Measurements from ENCODE around the gene RRBP1. TPM values are rescaled to one million over a fixed set of nuclear protein-coding genes. Genes with fewer than 3 reads are reported as not detected.

Gene RRBP1
- total RNA-seq, 1 experiment from 2014 or later: 83.3 TPM

DNA sequence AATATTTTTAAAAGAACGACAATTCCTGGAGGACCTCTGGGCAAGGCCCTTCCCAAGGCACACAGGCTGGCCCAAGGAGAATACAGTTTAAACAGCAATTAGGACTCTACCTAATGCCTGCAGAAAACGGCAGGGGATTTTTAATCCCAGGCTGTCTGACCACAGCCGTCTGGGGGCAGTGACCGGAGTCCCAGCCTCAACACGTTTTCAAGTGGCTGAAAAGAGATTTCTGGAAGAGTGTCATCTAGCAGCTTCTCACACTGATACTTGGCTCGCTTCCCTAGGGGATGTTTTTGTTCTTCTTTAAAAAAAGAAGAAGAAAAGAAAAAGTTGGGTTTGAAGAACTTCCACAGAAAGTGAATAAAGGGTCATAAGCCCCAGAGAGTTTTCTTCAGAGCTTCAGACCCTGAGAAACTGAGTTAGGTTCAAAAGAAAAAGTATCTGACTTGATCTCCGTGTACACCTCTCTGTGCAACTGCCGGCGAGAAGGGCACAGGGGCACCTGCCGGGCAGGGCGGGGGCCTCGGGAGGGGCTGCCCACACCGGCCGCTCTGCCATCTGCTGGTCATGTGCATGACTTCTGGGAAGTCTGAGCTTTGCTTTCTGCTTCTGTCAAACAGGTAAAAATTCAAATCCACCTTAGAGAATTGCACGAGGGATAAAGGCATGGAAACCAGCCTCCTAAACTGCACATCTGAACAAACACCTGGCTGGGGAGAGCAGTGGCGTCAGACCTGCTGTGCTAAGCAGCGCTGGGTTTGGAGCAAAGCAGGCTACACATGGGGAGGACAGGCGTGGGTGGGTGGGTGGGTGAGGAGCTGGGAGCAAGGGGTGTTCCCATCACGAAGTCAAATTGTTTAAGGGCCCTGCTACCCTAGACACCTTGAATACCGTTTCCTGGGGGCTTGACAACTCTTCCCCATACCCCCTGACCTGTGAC, 33.0 kb downstream of the RRBP1 start:
- peaks cover 11% of the 10 kb centered on the region for H3K36me3 ChIP-seq

DNA sequence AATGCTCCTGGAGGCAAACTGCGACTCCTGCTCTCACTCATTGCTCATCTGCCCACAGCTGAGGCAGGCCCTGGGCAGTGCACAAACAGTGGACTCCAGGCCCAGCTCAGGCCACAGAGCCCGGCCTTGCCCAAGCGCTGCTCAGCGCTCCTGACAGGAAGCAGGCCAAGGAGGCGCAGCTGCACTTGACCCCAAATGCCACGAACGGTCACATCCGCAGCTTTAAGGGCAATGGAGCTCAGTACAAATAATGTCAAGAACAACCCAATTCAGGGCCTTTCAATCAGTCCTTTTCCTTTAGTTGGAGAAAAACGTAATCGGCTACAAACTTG, 33.8 kb downstream of the RRBP1 start:
- no peaks in the 10 kb centered on the region for H3K27me3 ChIP-seq
- no peak for DNase-seq
- H3K36me3 ChIP-seq: peaks cover 10% of the 10 kb centered on the region
- H3K9me3 ChIP-seq: no peaks in the 10 kb centered on the region
- H3K4me3 ChIP-seq: no peak overlapping the region

More for the DNA sequence above, 33.0 kb downstream of the RRBP1 start:
- no peak for DNase-seq
- Histone ChIP-seq H3K27me3 (no peaks in the 10 kb centered on the region), H3K4me3 (no peak overlapping the region), H3K9me3 (no peaks in the 10 kb centered on the region)

DNA sequence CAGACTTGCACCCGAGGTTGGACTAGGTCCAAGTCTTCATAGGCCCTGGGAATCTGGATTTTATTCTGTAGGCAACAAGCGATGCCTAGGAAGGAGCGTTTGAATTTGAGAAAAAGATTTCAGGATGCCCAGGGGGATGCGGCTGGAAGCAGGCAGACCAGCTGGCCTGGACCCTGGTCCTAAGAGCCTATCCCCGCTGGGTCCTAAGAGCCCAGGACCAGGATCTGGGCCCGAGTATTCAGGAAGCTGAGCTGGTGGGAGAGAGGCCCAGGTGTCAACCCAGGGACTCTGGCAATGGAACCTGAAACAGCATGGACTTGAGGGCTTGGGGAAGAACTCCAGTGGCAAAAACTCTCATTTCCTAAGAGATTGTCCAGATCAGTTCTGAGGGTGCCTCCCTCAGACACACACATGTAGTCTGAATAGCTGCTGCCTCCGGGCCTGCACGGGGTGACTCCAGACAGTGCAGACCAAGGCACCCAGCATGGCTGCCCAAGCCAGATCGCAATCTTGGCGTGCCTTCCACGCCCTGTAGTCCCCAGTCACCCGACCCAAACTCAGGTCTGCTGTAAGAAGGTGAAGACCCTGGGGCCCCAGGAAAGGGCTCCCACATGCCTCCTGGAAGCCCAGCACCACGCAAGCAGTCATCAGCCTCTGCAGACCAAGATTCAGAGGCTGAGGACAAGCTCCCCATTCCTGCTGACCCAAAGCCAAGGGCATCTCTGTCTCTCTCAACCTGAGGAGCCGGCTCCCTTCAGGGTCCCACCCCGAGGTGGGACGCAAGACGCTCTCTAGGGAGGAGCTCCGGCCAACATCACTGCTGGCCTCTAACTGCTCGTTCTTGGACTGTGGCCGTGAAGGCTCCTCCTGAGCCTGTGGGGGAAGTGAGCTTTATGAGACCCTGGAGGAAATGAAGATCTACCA, 34.4 kb downstream of the RRBP1 start:
- Histone ChIP-seq H3K27me3 (no peaks in the 10 kb centered on the region), H3K4me3 (no peak overlapping the region), H3K9me3 (no peaks in the 10 kb centered on the region), H3K36me3 (peaks cover 10% of the 10 kb centered on the region)
- no peak for DNase-seq

DNA sequence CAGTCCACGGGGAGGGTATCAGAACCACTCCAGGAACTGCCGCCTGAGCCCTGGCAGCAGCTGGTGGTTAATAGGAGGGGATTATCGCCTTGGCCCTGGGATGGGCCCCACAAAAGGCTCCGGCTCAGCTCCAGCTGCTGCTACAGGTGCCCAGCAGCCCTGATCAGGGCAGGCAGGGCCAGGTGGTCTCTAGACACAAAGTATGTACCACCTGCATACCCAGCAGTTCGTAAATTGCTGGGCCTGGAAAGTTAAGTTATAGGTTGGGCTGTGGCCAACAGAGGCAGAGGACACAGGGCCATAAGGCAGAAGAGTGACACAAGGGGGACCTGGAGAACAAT, 35.1 kb downstream of the RRBP1 start:
- no peaks in the 10 kb centered on the region for H3K9me3 ChIP-seq
- H3K36me3 ChIP-seq: peaks cover 10% of the 10 kb centered on the region
- no peaks in the 10 kb centered on the region for H3K27me3 ChIP-seq
- no peak overlapping the region for H3K4me3 ChIP-seq
- no peak for DNase-seq

DNA sequence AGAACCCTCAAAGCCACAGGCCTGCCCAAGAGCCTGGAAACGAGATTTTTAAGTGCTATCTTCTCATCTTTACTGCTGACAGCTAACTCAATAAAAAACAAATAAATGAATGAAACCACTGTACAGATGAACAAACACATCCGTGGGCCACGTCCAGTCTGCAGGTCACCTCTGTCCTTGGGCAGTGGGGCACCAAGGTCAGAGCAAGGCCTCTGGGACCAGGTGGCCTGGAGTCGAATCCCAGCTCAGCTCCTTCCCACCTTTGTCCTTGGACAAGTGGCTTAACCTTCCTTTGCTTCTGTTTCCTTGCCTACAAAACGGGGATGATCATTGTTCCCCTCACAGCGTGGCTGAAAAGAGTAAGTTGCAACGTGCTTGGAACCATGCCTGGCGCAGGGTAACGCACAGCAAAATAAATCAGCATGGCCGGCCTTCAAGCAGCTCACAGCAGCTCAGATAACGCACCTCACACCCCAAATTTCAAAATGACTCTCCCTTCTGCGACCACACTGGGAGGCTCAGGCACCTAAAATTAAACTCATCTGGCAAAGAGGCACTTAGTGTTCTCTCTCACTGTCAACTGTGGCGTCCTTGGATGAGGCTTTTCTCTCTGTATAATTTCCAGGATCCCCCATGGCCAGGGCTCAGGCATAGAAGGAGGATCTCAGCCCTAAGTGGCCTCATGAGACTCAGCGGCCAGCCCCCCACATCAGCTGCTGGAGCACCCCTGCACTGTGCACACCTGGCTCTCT, 35.7 kb downstream of the RRBP1 start:
- Histone ChIP-seq H3K4me3 (no peak overlapping the region), H3K36me3 (peaks cover 10% of the 10 kb centered on the region), H3K27me3 (no peaks in the 10 kb centered on the region), H3K9me3 (no peaks in the 10 kb centered on the region)
- DNase-seq: no peak

DNA sequence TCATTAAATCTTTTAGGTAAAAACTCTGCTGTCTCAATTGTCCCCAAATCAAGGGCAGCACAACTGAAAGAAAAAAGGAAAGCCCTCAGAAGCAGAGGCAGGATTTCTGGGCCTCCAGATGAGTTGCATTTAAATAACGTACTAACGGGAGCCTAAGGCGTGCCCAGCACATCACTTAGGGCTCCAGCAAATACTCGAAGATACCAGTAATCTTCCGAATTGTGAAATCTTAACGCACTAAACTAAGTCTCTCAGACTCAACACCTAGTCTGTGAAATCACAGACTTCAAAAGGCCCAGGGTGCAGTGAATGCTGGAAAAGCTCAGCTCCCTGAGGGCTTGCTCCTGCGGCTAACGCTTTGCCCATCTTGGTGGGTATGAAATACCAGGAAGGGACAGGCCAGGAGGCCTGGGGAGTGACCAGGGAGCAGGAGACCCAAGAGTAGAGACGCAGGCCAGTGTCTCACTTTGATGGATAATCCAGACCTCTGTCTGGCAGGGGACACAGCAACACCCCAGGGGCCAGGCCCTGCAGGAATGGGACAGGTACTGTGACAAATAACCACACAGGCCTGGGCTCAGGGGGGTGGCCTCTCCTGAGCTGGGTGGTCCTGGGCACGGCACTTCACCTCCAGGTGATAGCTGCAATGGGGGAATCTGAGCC, 36.4 kb downstream of the RRBP1 start:
- Histone ChIP-seq H3K4me3 (no peak overlapping the region), H3K27me3 (no peaks in the 10 kb centered on the region), H3K9me3 (no peaks in the 10 kb centered on the region), H3K36me3 (peaks cover 9% of the 10 kb centered on the region)
- DNase-seq: no peak

DNA sequence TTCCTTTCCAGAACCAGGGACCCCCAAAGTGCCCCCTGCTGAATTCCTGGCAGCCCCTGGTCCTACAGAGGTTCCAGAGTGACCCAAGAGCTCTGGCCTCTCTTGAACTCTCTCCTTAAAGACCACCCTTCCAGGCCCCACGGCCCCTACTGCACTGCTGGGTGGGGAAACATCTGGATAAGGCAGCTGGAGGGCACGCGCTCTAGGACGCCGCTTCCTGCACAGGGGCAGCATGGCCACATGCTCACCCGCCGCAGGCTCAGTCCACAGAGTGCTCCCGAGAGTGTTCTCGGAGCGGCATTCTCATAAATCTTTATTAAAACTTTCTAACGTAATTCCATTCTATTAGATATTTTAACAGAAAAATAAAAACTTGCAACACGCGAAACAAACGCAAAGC, 37.0 kb downstream of the RRBP1 start:
- Histone ChIP-seq H3K4me3 (no peak overlapping the region), H3K27me3 (no peaks in the 10 kb centered on the region), H3K36me3 (peaks cover 4% of the 10 kb centered on the region; the same call in 1 of the 2 replicates), H3K9me3 (no peaks in the 10 kb centered on the region)
- DNase-seq: no peak

DNA sequence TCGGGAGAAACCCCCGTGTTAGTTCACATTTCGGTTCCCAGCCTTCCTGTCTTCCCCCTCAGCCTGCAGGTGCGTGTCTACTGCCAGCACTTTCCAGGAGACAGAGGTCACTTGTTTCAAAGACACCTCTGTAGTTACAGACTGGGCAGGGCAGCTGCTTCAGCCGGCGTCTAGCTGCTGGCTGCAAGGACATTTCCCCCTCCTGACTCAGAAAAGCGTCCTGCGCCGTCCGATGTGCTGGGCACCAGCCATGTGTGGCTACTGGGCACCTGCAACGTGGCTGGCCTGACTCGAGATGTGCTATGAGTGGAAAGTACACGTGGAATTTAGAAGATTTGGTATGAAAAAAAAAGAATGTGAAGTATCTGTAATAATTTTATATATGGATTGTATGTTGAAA, 37.6 kb downstream of the RRBP1 start:
- no peak for DNase-seq
- H3K27me3 ChIP-seq: no peaks in the 10 kb centered on the region
- H3K4me3 ChIP-seq: no peak overlapping the region
- H3K9me3 ChIP-seq: no peaks in the 10 kb centered on the region
- H3K36me3 ChIP-seq: peaks cover 4% of the 10 kb centered on the region; the same call in 1 of the 2 replicates

DNA sequence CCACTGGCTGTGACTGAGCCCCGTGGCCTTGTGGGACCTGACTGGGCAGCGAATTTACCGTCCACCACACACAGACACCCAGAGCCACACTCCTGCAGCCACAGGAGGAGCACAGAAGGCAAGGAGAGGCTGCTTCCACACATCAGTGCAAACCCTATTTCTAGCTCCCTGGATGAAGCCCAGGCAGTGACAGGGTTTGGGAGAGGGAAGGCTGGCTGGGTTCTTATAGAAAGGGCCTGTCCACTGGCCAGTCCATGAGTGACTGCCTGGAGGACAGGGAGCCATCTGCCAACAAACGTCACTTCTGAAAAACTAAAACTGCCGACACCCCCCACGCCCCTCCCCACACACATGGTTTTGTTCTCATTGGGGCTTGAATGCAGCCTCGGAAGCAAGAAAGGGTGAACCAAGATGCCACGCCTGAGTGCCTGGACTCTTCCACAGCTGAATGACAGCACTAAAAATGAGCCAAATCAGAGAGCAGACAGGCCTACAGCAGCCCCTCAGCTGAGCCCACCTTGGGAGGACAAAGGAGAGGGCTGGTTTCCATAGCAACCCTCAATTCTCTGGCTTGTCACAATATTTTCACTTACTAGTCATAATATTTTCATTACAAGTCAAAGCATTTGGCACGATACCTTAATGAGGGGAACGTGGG, 38.4 kb downstream of the RRBP1 start:
- DNase-seq: no peak
- no peaks in the 10 kb centered on the region for H3K9me3 ChIP-seq
- H3K27me3 ChIP-seq: no peaks in the 10 kb centered on the region
- H3K4me3 ChIP-seq: no peak overlapping the region
- H3K36me3 ChIP-seq: peaks cover 6% of the 10 kb centered on the region; the same call in 1 of the 2 replicates

DNA sequence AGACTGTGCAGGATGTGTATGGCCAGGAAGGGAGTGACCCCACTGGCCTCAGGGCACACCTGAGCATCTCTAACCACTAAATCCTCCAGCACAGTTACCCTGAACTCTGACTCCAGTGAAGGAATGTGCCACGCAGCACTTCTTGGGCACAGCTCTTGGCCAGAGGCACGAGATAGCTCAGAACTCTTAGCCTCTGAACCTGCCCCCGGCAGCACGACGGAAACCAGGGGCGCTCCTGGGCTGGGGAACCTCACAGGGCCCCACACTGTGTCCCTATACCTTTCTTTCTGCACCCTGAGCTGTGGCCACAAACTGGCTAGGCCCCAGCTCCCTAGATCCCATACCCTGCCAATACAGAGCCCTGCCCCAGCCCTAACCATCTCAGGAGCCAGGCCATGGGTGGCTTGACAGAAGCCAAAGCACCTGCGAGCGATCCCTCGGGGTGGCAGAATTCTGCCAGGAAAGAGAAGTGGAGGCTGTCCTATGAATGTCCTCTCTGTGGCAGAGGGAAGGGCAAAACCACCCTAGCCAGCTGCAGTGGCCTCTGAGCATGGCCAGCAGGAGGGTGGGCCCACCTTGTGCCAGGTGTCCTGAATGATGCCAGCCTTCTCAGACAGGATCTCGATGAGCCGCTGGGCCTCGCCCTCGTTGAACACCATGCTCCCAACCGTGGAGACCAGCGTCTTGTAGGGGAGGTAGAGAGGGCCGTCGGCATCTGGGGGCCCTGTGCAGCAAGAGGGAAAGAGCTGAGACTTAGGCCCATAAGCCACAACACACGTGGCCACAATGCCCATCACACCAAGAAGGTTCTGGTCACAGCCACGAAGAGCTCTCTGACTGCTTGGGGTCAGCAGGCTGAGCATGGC, 39.4 kb downstream of the RRBP1 start:
- H3K36me3 ChIP-seq: peaks cover 6% of the 10 kb centered on the region; the same call in 1 of the 2 replicates
- H3K4me3 ChIP-seq: no peak overlapping the region
- no peaks in the 10 kb centered on the region for H3K27me3 ChIP-seq
- no peak for DNase-seq
- no peaks in the 10 kb centered on the region for H3K9me3 ChIP-seq

DNA sequence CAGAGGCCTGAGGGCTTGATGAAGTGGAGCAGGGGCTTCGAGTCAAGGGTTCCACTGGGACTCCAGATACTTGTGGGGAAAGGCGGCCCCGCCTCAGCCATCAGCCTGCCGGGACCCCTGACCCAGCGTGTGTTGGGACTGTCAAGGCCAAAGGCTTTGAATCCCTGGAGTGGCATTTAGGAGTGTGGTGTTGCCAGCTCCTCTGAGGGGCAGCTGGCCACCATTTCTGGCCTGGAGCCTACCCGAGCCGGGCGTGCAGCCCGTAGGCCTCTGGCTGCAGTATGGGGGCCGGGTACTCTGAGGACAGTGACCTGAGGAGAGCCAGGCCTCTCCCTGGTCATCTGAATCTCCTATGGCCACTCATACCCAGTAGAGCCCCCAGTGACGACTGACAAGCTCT, 40.0 kb downstream of the RRBP1 start:
- no peak overlapping the region for H3K4me3 ChIP-seq
- H3K27me3 ChIP-seq: no peaks in the 10 kb centered on the region
- no peak for DNase-seq
- H3K36me3 ChIP-seq: peaks cover 6% of the 10 kb centered on the region; the same call in 1 of the 2 replicates
- no peaks in the 10 kb centered on the region for H3K9me3 ChIP-seq

DNA sequence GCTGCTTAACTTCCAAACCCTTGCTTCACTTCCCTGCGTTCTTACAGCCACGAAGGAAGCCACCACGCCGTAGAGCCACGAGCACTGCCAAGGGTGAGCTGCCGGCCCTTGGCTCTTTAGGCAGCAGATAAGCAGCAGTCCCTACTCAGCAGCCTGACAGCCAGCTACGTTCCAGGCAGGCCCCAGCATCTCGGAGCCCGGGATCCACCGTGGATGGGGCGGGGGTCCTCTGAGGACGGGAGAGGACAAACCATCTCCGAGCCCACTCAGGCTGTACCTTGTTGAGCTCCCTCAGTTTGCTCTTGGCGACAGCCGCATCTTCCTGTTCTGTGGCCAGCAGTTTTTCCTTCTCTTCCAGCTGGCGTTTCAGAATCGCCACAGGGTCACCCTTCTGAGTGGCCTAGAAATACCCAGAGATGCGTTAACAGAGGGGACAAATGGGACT, 40.5 kb downstream of the RRBP1 start:
- Histone ChIP-seq H3K4me3 (no peak overlapping the region), H3K27me3 (no peaks in the 10 kb centered on the region), H3K36me3 (peaks cover 8% of the 10 kb centered on the region; the same call in 1 of the 2 replicates), H3K9me3 (no peaks in the 10 kb centered on the region)
- DNase-seq: no peak

DNA sequence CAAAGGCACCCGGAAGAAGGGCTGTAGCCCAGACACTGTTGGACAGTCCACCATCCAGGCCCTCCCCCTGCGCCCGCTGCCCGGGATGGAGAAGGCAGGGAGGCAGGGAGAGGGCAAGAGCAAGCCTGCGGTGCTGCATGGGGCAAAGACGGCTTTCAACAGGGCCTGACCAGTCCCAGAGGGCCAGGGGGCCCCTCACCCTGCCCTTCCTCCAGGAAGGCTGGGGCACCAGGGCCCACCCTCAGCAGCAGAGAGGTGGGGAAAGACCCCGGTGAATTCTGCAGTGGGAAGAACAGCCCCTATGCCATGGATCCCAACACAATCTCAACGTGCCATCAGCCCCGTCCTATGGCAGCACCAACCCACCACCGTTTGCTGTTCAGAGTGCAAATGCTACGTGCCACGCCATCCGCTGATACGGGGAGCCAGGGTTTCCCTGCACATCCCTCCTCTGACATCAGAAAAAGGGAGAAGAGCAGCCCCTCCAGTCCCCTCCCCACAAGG, 41.1 kb downstream of the RRBP1 start:
- no peak for DNase-seq
- H3K4me3 ChIP-seq: no peak overlapping the region
- H3K36me3 ChIP-seq: peaks cover 11% of the 10 kb centered on the region; the same call in 1 of the 2 replicates
- H3K9me3 ChIP-seq: no peaks in the 10 kb centered on the region
- H3K27me3 ChIP-seq: no peaks in the 10 kb centered on the region

DNA sequence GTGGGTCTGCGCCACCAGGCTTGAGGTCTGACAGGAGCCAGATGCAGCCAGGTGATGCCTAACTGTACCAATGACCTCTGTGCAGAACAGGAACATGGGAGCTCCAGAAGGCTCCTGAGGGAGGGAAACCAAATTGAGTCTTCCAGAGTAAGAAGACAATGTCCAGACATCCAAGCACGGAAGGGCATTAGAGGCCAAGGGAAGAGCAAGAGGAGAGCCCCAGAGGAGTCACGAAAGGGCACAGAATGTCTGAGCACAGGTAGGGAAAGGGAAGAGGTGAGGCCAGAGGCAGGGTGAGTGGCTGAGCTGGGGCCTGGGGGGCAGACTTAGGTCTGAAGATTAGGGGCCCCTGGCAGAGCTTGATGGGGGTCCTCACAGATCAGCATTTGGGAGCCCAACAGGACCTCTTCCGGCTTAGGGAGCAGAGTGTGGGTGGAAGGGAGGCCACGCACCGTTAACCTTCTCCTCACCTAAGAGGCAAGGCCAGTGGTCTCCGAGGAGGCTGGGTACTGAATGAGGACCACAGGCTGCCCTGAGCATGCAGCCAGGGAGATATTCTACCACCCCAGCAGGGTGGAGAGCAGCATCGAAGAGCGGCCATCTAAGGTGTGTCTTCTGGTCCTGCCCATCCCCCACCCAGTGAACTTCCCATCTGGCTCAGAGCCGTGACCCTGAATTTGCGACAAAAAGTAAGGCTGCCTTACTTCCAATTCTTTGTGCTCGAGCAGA, 41.7 kb downstream of the RRBP1 start:
- Histone ChIP-seq H3K9me3 (no peaks in the 10 kb centered on the region), H3K4me3 (no peak overlapping the region), H3K27me3 (no peaks in the 10 kb centered on the region), H3K36me3 (peaks cover 15% of the 10 kb centered on the region)
- DNase-seq: no peak
